Measurements from ENCODE around the gene CCT8.

DNA sequence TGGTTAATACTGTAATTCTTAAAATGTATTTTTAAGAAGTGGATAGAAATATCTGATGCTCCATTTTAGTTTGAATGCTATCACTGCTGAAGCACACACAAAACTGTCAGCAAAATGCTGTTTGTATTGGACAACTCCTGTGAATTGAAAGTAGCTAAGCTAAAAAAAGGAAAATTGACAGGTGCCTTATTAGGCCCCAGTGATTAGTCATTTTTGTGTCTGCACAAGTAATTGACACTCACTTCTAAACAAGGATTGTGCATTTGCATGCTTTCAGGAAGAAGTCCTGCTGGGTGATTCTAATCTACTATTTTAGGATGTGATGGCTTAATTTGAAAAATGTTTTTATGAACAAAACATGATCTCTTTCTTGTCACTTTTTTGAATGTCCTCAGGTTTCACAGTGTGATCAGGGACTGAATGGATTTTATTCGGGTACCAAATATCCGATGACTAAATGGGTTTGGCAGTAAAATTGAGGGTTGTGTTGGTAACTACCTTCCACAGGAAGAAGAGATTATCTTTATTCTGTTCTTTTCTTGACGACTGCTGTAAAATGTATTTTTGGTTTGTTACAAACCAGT lies 44.0 kb upstream of the CCT8 start:
- TF ChIP-seq, protein P1, sequence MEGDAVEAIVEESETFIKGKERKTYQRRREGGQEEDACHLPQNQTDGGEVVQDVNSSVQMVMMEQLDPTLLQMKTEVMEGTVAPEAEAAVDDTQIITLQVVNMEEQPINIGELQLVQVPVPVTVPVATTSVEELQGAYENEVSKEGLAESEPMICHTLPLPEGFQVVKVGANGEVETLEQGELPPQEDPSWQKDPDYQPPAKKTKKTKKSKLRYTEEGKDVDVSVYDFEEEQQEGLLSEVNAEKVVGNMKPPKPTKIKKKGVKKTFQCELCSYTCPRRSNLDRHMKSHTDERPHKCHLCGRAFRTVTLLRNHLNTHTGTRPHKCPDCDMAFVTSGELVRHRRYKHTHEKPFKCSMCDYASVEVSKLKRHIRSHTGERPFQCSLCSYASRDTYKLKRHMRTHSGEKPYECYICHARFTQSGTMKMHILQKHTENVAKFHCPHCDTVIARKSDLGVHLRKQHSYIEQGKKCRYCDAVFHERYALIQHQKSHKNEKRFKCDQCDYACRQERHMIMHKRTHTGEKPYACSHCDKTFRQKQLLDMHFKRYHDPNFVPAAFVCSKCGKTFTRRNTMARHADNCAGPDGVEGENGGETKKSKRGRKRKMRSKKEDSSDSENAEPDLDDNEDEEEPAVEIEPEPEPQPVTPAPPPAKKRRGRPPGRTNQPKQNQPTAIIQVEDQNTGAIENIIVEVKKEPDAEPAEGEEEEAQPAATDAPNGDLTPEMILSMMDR (IDR thresholded peaks at IDR 0.05 in 8 of 11, conservative IDR thresholded peaks at IDR 0.05 in 3 of 11) = no peak
- TF ChIP-seq POLR2A (IDR thresholded peaks at IDR 0.05) = no peak
- no peak for TF ChIP-seq POLR2AphosphoS5 (IDR thresholded peaks at IDR 0.05)
